OCI-LY1 (cell line): ENCODE measurements around the gene ITIH5.

Experiments
- EZH2 ChIP-seq: fragments of 200-600 bp; sonication (generic), shearing (Covaris generic); IDR thresholded peaks from 2 replicates; pipeline ENCODE4 v1.8.0; 2017; ENCODE audit warnings: borderline replicate concordance, mixed run types, mild to moderate bottlenecking, antibody characterized with exemption, low read length, moderate library complexity, mixed read lengths
- TF ChIP-seq, protein P1 (sequence below): fragments of 200-600 bp; sonication (generic), shearing (Covaris generic); IDR thresholded peaks from 2 replicates; pipeline ENCODE4 v1.5.1; 2017; ENCODE audit warnings: mild to moderate bottlenecking, antibody characterized with exemption, low read length, moderate library complexity, mixed read lengths

DNA sequence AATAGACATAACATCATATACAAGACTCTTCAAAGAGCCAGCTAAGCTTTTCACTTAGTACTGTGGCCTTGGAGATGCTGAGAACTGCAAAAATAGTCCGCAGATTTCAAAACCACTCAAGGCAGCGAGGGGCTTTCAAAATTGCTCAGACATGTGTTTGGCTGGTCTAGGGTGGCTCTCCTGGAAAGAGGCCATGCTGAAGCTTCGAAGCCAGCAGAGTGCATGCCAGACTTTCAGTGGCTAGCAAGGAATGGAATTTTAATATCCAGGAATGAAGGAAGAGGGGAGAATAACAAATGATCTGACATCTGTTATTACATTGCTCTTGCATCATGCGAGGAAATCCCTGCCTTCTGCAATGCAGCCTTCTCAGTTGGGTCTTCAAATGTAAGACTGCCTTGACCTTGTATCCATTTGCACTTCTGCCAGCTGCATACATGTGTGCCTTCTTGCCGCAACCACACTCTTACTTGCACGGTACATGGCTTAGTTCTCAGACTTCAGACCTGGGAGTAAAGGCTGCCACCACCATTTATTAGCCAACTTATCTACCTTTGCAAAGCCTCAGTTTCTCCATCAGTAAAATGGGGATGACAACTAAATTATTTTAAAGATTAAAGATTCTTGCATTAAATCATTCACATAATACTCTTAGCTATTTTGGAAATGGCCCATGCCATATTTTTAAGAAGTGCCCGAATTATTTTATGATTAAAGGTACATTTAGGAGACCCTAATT is 55.9 kb downstream of the ITIH5 start:
- TF ChIP-seq, protein P1, sequence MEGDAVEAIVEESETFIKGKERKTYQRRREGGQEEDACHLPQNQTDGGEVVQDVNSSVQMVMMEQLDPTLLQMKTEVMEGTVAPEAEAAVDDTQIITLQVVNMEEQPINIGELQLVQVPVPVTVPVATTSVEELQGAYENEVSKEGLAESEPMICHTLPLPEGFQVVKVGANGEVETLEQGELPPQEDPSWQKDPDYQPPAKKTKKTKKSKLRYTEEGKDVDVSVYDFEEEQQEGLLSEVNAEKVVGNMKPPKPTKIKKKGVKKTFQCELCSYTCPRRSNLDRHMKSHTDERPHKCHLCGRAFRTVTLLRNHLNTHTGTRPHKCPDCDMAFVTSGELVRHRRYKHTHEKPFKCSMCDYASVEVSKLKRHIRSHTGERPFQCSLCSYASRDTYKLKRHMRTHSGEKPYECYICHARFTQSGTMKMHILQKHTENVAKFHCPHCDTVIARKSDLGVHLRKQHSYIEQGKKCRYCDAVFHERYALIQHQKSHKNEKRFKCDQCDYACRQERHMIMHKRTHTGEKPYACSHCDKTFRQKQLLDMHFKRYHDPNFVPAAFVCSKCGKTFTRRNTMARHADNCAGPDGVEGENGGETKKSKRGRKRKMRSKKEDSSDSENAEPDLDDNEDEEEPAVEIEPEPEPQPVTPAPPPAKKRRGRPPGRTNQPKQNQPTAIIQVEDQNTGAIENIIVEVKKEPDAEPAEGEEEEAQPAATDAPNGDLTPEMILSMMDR, result no peak
- TF ChIP-seq EZH2, result no peak
